Measurements from ENCODE around the gene METTL5. TPM values are rescaled to one million over a fixed set of nuclear protein-coding genes. Genes with fewer than 3 reads are reported as not detected.

The METTL5 gene
- total and polyA plus RNA-seq, 9 of the 15 experiments (the other 6 are each of a cell fraction or from before 2014, with no cell fraction given), result 149 to 471 (median 224) TPM

DNA sequence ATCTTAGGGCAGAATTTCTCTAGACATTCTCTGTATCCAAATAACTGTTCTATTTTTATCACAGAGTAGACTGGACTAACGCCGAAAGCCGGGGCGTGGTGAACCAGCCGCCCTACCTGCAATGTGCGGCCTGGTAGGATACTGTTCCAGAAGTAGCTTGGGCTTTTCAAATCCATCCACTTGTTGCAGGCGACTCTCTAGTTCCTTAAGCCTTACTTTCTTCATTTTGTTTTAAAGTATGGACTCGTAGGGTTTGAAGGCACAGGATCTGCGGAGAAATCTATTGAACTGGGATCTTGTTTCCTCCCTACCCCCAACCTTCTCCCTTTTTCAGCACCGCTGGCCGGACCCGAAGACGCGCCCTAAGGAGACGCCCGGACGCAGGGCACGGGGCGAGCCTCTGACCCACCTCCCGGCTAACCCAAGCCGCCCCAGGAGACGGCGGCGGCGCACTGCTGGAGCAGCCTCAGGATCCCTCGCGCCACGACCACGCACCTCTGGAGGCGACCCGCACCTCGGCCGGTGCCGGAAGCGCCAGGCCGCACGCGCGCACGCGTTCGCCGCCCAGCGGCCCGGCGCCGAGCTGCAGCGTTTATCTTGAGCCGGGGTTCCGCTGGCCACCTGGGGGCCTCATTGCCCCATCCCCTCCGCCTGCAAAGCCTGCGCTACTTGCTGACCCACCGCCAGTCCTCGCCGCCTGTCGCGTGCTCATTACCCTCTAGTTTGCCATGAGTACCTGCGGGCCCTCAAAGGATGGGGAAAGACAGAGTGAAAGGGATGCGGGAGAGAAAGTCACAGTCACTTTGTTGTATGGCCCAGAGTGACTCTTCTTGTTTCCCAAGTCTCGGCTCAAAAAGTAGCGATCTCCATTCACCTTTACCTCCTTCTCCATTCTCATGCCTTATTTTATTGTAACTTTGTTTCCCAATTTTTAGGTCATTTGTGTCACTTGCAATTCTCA is at the start of gene METTL5 (continued):
- TF ChIP-seq ZNF77 (CRISPR knock-in tag; IDR thresholded peaks at IDR 0.05) (no peak), TAL1 (IDR thresholded peaks at IDR 0.05) (no peak), NR2C2 (CRISPR knock-in tag; IDR thresholded peaks at IDR 0.05) (peak; percentile 16; the same call in 1 of the 2 replicates), NR2C2 (tag; IDR thresholded peaks at IDR 0.05) (peak; percentile 50), HDAC1 (IDR thresholded peaks at IDR 0.05) (peak in 1 of 2 experiments; percentile 76; a peak in 2 of 4 replicates), TBL1XR1 (IDR thresholded peaks at IDR 0.05; ENCODE audit: low read length in 2 of 2) (peak; percentile 23 to 31; a peak in 1 of 4 replicates), RFX7 (CRISPR knock-in tag; IDR thresholded peaks at IDR 0.05) (no peak), ADNP (tag; IDR thresholded peaks at IDR 0.05) (no peak), ZNF12 (CRISPR knock-in tag; IDR thresholded peaks at IDR 0.05) (no peak), NR2C1 (IDR thresholded peaks at IDR 0.05) (peak; percentile 10; the same call in 1 of the 2 replicates), NR2C1 (tag; IDR thresholded peaks at IDR 0.05) (peak; percentile 34; the same call in 1 of the 2 replicates), BCL6 (CRISPR knock-in tag; IDR thresholded peaks at IDR 0.05) (no peak), NFYB (IDR thresholded peaks at IDR 0.05; ENCODE audit: extremely low read depth, insufficient read length) (no peak), NCOA1 (IDR thresholded peaks at IDR 0.05; ENCODE audit: low read depth) (no peak), RBM34 (IDR thresholded peaks at IDR 0.05; ENCODE audit: borderline replicate concordance, insufficient read depth, low read length) (no peak)
- TF ChIP-seq, protein P1, sequence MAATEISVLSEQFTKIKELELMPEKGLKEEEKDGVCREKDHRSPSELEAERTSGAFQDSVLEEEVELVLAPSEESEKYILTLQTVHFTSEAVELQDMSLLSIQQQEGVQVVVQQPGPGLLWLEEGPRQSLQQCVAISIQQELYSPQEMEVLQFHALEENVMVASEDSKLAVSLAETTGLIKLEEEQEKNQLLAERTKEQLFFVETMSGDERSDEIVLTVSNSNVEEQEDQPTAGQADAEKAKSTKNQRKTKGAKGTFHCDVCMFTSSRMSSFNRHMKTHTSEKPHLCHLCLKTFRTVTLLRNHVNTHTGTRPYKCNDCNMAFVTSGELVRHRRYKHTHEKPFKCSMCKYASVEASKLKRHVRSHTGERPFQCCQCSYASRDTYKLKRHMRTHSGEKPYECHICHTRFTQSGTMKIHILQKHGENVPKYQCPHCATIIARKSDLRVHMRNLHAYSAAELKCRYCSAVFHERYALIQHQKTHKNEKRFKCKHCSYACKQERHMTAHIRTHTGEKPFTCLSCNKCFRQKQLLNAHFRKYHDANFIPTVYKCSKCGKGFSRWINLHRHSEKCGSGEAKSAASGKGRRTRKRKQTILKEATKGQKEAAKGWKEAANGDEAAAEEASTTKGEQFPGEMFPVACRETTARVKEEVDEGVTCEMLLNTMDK (IDR thresholded peaks at IDR 0.05; ENCODE audit: borderline replicate concordance, insufficient read depth, low read depth, low read length, poor library complexity, severe bottlenecking), result peak; percentile 90
- TF ChIP-seq, protein P2, sequence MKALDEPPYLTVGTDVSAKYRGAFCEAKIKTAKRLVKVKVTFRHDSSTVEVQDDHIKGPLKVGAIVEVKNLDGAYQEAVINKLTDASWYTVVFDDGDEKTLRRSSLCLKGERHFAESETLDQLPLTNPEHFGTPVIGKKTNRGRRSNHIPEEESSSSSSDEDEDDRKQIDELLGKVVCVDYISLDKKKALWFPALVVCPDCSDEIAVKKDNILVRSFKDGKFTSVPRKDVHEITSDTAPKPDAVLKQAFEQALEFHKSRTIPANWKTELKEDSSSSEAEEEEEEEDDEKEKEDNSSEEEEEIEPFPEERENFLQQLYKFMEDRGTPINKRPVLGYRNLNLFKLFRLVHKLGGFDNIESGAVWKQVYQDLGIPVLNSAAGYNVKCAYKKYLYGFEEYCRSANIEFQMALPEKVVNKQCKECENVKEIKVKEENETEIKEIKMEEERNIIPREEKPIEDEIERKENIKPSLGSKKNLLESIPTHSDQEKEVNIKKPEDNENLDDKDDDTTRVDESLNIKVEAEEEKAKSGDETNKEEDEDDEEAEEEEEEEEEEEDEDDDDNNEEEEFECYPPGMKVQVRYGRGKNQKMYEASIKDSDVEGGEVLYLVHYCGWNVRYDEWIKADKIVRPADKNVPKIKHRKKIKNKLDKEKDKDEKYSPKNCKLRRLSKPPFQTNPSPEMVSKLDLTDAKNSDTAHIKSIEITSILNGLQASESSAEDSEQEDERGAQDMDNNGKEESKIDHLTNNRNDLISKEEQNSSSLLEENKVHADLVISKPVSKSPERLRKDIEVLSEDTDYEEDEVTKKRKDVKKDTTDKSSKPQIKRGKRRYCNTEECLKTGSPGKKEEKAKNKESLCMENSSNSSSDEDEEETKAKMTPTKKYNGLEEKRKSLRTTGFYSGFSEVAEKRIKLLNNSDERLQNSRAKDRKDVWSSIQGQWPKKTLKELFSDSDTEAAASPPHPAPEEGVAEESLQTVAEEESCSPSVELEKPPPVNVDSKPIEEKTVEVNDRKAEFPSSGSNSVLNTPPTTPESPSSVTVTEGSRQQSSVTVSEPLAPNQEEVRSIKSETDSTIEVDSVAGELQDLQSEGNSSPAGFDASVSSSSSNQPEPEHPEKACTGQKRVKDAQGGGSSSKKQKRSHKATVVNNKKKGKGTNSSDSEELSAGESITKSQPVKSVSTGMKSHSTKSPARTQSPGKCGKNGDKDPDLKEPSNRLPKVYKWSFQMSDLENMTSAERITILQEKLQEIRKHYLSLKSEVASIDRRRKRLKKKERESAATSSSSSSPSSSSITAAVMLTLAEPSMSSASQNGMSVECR (CRISPR knock-in tag; IDR thresholded peaks at IDR 0.05), result peak; percentile 98
- TF ChIP-seq, protein P3, sequence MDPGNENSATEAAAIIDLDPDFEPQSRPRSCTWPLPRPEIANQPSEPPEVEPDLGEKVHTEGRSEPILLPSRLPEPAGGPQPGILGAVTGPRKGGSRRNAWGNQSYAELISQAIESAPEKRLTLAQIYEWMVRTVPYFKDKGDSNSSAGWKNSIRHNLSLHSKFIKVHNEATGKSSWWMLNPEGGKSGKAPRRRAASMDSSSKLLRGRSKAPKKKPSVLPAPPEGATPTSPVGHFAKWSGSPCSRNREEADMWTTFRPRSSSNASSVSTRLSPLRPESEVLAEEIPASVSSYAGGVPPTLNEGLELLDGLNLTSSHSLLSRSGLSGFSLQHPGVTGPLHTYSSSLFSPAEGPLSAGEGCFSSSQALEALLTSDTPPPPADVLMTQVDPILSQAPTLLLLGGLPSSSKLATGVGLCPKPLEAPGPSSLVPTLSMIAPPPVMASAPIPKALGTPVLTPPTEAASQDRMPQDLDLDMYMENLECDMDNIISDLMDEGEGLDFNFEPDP (CRISPR knock-in tag; IDR thresholded peaks at IDR 0.05), result no peak
- TF ChIP-seq, protein P4, sequence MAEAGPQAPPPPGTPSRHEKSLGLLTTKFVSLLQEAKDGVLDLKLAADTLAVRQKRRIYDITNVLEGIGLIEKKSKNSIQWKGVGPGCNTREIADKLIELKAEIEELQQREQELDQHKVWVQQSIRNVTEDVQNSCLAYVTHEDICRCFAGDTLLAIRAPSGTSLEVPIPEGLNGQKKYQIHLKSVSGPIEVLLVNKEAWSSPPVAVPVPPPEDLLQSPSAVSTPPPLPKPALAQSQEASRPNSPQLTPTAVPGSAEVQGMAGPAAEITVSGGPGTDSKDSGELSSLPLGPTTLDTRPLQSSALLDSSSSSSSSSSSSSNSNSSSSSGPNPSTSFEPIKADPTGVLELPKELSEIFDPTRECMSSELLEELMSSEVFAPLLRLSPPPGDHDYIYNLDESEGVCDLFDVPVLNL (CRISPR knock-in tag; IDR thresholded peaks at IDR 0.05; ENCODE audit: low read depth), result no peak

Data from K562 (cell line).